Dermis microvascular lymphatic vessel endothelial cell (primary cell): ENCODE measurements around the gene WBP2NL. TPM values are rescaled to one million over a fixed set of nuclear protein-coding genes. Genes with fewer than 3 reads are reported as not detected.
A peak's percentile ranks its signal among the peaks of the same experiment; 100 is the strongest.

Source experiments
- DNase-seq, 2 donors: peaks; one replicate each; pipeline versions ENCODE4 v3.0.0 to v3.0.0-alpha.2; 2010; ENCODE audit warnings: low read depth in 2 of 2
- total RNA-seq: library from RNA; depleted of rRNA; stranded (reverse); fragments of >200 nt; gene quantifications from 2 replicates; pipeline ENCODE4 v1.2.1, GENCODE V29; 2014

The WBP2NL gene
- total RNA-seq, 1 donor from 2014 or later: not detected

DNA sequence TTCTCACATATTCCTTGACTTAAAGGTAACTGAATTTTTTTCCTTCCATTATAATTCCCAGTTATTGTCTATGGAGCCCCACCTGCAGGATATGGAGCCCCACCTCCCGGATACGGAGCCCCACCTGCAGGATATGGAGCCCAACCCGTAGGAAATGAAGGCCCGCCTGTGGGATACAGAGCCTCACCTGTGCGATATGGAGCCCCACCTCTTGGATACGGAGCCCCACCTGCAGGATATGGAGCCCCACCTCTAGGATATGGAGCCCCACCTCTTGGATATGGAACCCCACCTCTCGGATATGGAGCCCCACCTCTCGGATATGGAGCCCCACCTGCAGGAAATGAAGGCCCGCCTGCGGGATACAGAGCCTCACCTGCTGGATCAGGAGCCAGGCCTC lies 28.1 kb downstream of the WBP2NL start:
- no peak for DNase-seq

DNA sequence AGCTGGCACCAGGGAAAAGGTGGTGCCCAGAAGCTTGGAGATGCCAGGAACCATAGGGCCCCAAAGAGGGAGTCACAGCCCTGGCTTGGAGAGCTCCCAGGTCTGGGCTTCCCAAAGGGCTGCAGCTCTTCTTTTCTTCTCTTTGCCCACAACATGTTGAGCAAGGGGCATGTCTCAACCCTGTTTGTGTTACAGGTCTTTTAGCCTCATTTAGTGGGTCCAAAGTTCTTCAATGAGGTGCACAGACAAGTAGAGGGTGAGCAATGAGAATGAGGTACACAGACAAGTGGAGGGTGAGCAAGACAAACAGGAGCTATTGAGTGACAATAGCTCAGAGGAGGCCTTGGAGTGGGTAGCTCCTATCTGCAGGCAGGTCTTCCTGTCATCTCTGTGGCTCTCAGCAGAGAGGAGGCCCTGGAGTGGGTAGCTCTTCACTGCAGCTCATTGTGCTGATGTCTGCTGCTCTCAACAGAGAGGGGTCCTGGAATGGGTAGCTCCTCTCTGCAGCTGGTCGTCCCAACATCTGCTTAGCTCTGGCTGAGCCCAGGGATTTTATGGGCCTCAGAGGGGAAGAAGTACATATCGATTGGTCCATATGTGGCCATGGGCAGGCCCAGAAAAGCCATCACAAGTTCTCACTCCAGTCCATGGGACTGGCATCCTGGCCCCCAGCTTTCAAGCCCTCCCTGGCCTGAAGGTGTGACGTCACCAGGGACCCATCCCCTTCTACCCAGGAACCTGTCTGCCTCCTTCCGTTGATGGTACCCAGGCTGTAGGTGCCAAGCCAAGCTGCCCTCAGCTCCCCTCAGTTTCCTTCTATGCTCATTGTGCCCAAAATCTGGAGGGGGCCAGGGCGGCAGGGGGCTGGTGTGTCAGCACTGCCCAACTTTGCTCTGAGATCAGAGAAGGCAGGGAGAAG lies 34.9 kb downstream of the WBP2NL start:
- no peak for DNase-seq

DNA sequence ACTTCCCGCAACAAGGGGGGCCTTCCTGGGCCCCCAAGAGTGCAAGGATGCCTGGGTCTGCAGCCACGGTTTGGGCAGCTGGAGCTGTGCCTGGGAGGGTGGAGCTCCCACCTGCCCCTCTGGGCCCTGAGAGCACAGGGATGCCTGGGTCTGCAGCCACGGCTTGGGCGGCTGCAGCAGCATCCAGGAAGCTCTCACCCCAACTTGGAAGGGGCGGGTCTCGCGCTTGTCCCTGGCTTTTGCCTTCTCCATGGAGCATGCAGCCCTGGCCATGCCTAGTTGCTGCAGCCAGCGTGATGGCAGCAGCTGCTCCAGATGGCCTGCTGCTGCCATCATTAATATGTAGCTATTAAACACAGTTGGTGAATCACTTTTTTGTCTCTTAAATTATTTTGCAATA lies 36.7 kb downstream of the WBP2NL start:
- DNase-seq: no peak

DNA sequence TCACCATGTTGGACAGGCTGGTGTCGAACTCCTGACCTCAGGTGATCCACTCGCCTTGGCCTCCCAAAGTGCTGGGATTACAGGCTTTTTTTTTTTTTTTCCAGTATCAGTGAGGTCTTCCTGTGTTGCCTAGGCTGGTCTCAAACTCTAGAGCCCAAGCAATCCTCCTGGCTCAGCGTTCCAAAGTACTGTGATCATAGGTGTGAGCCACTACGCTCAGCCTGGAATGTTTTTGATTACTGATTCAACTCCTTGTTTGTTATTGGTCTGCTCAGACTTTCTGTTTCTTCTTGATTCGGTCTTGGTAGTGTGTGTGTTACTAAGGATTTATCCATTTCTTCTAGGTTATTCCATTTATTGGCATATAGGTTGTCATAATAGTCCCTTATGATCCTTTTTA lies 40.7 kb downstream of the WBP2NL start:
- DNase-seq: no peak

DNA sequence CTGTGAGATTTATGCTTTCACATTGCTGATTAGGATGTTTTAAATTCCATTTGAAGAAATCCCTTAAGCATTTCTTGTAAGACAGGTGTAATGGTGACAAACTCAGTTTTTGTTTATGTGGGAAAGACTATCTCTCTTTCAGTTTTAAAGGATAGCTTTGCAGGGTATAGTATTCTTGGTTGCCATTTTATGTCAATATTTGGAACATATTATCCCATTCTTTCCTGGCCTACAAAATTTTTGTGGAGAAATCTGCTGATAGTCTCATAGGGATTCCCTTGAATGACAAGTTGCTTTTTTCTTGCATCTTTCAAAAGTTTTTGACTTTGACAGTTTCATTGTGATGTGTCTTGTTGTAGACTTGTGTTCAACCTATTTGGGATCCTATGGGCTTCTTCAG lies 43.2 kb downstream of the WBP2NL start:
- no peak for DNase-seq

DNA sequence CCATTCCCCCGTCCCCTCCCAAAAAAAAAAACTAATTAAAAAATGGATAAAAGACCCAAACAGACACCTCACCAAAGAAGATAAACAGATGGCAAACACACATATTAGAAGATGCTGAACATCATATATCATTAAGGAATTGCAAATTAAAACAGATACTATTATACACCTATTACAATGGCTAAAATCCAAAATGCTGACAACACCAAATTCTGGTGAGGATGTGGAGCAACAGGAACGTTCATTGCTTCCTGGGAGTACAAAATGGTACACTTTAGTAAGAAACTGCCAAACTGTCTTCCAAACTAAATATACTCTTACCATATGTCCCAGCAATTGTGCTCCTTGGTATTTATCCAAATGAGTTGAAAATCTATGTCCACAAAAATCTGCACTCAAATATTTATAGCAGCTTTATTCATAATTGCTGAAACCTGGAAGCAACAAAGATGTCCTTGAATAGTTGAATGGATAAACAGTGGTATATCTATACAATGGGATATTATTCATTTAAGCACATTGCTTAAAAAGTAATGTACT lies 52.1 kb downstream of the WBP2NL start:
- no peak for DNase-seq

DNA sequence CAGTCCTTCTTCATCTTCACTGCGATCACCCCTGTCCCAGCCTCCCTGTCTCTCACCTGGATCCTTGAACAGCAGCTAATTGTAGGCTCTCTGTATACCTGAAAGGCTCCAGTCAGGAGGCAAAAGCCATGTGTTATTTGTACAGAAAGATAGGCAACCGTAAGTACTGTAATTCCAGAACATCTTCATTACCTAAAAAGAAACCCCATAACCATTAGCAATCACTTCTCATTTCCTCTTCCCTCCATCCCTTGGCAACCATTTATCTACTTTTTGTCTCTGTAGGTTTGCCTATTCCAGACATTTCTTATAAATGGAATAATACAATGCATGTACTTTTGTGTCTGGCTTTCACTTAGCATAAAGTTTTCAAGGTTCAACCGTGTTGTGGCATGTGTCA lies 54.2 kb downstream of the WBP2NL start:
- DNase-seq: no peak

DNA sequence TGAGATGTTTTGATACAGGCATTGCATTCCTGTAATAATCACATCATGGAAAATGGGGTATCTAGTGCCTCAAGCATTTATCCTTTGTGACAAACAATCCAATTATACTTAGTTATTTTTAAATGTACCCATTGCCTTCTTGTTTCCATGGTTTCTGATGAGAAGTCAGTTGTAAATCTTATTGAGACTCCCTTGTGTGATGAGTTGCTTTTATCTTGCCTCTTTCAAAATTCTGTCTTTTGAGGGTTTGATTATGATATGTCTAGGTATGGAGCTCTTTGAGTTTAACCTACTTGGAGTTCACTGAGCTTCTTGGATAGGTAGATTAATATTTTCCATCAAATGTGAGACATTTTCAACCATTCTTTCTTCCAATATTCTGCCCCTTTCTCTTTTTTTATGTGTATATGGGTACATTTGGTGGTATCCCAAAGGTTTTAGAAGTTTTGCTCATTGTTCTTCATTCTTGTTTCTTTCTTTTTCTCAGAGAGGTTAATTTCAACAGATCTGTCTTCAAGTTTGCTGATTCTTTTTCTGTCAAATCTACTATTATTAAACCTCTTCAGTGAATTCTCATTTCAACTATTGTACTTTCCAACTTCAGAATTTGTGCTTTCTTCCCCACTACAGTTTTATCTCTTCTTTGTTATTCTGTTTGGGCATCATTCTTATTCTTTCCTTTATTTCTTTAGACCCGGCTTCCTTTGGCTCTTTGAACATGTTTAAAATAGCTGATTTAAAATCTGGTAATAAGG lies 58.3 kb downstream of the WBP2NL start:
- DNase-seq: no peak

DNA sequence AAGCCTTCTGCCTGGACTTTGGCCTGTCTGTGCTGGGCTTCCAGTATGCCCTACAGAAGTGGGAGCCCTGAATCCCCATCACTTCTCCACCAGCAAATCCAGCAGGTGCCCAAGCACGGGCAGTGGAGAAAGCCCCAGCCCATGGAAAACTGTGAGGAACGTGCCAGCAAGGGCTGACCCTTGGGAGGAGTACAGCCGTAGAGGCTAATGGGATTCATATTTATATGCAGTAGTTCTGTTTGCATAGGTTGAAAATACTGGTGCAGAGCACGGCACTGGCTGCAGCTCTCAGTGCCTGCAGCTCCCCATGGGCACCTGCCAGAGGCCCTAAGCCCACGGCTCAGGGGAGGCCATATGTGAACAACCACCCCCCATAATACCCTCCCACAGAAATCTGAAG lies 61.9 kb downstream of the WBP2NL start:
- no peak for DNase-seq

DNA sequence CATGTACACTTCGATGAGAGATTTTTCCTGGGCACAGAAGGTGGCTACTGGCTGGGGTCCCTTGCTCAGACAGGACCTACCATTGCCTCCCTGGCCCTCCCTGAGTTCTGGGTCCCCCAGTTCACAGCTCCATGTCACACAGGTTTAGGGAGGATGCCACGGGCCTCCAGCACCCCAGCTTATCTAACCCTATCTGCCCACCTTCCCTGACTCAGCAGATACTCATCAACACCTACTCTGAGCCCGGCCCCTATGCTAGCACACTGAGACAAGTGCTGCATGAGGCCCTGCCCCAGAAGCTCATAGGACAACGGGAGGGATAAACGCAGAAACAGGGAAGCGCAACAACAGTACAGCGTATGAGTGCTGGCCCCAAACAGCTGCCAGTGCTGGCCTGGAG lies 62.5 kb downstream of the WBP2NL start:
- no peak for DNase-seq

DNA sequence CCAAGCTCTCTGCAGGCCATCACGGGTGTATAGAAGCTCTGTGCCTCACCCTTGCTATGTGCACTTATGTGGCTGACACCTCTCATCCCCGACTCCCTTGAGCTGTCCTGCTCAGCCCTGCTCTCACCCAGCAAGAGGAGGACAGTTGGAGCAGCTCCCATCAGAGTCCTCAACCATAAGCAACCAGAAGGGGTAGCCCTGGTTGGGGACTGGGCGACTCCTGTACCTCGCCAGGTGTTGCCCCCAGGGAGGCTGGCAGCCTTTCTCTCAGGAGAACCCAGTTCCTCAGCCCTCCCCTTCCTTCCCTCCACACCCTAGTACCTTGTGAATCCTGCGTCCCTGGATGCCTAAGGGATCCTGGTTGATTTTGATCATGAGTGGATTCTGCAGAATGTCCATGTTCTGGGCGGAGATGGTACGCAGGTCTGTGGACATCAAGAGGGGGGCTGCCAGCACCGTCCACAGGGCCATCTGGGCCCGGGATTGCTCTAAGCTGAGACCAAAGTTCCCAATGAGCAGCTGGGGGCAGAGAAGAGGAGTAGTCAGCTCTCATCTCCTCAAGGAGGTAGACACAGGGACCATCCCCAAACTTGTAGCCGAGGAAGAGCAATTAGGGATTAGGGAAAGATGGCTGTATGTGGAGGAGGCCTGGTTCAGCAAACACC lies 64.0 kb downstream of the WBP2NL start:
- no peak for DNase-seq

DNA sequence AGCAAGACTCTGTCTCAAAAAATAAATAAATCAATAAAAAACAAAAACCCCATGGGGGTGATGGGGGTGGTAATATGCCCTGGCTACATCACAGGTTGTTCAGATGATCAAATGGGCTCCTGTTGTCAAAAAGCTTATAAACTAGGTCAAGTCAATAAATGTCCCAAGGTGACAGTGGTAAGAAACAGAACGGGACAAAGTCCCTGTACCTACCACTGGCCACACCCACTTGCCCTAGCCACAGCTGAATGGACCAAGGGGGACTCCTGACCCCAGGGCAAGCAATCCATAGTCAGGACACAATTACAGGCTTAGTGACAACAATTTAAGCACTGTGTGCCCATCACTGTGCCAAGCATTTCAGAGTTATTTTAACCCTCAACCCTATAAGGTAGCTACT lies 66.0 kb downstream of the WBP2NL start:
- no peak for DNase-seq

DNA sequence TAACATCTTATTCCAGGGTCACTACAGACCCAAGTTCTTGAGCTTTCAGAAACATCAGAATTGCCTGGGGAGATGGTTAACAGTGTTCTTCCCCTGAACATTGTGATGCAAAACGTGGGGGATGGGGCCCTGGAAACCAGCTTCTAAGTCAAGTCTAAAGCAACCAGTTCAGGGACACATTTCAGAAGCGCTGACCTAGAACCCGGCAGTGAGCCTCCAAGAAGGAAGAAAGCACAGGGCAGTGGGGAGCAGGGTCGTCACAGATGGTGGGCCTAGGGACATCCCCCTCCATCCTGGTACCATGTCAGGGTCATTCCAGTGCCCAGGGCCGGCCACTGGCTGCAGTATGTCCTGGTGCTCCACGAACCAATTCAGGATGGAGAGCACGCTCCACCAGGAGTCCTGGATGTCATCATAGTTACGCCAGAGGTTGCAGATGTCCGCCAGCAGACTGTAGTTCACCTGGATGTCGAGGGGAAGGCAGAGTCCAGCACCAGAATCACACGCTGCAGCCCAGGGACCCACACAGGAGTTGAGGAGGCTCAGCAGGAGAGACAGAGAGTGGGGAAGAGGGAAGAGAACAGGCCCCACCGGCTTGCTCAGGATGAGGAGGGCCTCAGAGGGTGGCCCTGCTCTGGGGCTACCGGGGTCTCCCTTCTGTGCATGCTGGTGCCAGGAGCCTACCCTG lies 67.0 kb downstream of the WBP2NL start:
- DNase-seq: no peak

DNA sequence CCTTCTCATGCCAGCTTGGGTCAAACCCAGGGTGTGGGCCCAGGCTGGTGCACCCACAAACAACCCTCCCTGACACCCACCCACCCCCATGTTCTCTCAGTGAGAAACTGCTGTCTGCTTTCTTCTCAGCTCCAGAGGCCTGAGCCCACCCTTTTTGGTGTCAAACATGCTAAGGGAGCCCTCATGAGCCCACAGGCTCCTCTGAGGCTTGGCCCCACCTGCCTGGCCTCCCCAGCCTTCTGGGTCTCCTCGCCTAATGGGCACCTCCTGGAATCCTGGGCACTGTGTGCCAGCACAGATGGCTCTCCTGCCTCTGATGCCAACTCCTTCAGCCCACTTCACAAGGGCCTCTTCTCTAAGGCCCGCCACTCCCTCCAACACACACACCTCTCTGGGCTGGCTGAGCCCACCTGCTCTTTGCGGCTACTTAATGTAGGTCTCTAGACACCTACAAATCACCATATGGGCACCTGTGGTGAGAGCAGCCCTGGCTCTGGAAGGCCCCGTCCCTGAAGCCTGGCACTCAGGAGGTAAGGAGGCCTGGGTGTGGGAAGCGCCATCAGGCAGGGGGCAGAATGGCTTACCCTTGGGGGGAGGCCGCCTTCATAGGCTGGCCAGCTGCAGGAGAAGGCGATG lies 67.7 kb downstream of the WBP2NL start:
- DNase-seq: no peak

DNA sequence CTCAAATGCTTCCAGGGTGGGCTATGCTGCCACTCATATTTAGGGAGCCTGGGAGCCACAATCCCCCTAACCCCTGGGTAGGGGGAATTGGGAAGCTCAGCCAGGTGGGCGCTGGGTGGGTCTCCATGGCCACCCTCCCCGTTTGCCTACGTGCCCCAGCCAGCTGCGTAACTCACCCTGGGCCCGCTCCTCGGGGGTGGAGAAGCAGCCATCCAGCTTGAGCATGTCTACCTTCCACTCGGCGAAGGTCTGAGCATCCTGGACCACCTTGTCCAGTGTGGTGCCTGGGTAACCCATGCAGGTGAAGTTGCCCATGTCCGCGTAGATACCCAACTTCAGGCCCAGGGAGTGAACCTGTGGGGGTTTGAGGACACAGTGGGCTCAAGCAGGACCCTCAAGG lies 68.3 kb downstream of the WBP2NL start:
- no peak for DNase-seq

DNA sequence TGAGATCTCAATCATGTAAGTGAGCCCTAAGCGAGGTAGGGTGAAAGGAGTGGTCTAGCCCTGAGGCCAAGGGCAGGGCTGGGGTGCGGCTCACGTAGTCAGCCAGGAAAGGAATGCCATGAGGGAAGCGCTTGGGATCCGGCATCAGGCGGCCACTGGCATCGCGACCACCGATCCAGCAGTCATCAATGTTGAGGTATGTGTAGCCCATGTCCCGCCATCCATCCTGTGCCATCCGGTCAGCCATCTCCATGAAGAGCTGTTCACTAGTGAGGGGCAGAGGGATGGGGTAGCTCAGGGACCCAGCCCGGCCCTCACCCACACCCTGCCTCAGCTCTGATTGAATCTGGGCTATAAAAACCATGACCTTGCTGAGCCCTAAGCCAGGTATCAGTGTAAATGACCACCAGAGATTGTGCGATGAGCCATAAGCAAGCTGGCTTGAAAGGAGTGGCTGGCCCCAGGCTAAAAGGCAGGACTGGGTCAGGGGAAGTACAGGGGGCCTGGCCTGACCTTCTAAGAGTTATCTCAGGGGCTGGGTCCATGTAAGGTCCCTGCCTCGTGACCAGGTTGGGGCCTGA lies 69.2 kb downstream of the WBP2NL start:
- no peak for DNase-seq

DNA sequence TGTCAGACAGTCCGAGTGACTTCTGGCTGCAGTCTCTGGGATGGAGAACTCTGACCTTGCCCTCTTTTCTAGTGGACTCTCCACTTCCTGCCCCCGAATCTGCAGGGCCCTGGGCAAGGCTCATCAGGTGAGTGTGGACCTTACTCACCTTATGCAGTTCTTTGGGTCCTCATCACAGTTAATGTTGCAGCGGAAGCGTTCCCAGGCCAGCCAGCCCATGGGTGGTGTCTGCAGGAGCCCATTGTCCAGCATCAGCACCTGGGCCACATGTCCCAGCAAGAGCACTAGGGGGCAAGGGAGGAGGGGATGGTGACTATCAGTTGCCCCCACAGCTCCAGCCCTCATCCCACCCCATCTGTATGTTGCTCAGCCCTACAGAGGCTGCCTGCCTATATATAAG lies 69.7 kb downstream of the WBP2NL start:
- DNase-seq: no peak

DNA sequence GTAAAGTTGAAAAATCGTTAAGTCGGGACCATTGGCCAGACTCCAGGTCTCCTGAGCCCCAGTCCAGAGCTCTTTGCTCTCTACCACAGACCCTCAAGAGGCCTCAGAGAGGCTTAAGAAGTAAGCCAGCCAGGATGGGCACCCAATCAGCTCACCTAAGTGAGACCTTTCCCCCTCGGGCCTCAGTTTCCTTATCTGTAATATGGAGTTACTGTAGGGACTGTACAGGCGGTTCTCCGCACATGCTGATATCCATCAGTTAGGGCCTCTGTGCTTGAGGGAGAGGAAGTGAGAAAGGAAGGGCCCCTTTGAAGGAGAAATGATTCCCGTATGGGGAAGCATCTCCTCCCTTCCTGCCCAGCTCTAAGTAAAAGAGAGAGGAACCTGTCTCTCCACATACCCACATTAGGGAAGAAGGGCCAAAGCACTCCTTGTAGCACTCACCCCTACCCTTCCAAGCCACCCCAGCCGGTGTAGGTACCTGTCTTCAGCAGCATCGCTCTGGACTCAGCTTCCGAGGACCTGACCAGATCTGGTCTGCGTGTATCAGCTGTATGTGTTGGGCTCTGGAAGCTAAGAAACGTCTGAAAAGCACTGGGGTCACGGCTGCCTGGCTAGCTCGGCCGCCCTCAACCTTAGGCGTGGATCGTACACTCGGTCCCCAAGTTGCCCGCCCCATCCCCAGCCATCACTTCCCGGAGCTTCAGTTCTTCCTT lies 71.4 kb downstream of the WBP2NL start:
- DNase-seq: no peak

DNA sequence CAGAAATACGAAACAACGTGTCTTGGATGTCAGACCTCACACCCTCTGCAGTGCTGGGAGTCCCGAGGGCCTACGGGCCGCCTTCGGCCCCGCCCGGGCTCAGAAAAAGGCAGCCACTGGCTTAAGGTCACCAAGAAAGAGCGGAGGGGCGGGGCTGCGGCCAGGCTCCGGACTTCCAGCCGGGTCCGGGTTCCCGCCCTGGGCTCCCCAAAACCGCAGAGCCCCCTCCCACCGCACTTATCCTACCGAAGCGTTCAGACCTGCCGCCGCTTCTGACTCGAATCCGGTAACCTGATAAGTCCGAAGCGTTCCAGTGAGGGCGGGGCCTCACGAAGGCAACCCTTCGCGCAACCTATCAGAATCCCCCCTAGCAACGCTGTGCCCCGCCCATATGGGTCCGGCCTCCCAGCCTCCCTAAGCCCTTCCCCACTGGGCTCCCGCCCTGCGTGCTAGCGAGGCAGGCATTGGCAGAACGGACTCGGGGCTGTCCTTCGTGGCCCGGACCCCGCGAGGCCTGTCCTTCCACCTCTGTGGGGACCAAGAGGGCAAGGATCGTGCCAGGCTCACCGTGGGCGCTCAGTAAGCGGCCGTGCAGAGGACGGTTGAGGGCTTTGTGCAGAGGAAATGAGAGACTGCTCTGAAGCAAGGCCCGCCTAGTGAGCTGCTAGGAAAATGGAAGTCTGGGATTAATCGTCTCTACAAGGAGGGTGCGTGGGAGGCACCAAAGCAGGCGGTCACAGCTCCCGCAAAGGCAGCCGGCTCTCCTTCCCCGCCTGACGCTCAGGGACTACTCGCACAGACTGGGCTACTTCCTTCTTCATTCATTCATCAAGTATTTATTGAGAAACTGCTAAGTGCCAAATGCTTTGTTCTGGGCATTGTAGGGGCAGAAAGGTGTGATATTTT lies 72.2 kb downstream of the WBP2NL start, which contains the start of gene NAGA:
Gene NAGA (minus strand): TSS at position 296 of the 906 bp plus-strand sequence. CDS start 515 bp downstream, outside the sequence.
- peak; percentile 87 to 98 for DNase-seq
